HEK293 (cell line): ENCODE measurements around the gene ATG2A.

ENCODE experiments used
- CTCF ChIA-PET: fragments of 350-600 bp; formaldehyde crosslinking; extraction: SDS; loops from one replicate; lab custom pipeline; 2021; ENCODE audit warnings: antibody characterized with exemption; lab: Yijun Ruan, JAX
- POLR2A ChIA-PET: fragments of 300-600 bp; formaldehyde crosslinking; extraction: SDS; loops from one replicate; lab custom pipeline; 2020; ENCODE audit warnings: antibody characterized with exemption, inconsistent platforms; lab: Yijun Ruan, JAX
- H3K27ac ChIP-seq: fragments of 200-500 bp; sonication (Bioruptor generic); 2 replicates; pipeline ENCODE4 v1.5.1; 2014; ENCODE audit warnings: low read depth, low read length, control low read depth, inconsistent platforms; ENCODE audit errors: extremely low read depth
- H3K36me3 ChIP-seq, 2 experiments: fragments of 200-500 bp in 1 of 2; sonication (Bioruptor generic) in 1 of 2; 1 replicate in 1 of 2; 2 replicates in 1 of 2; pipeline ENCODE4 v1.5.1; 2014 to 2017; ENCODE audit warnings: inconsistent platforms in 2 of 2, low read length in 2 of 2; ENCODE audit not compliant: control insufficient read depth in 2 of 2, insufficient read depth in 1 of 2
- H3K4me1 ChIP-seq: fragments of 200-500 bp; sonication (Bioruptor generic); 2 replicates; pipeline ENCODE4 v1.5.1; 2014; ENCODE audit warnings: mild to moderate bottlenecking, low read length, inconsistent platforms; ENCODE audit not compliant: control insufficient read depth, insufficient read depth
- H3K4me3 ChIP-seq: 2 replicates; pipeline ENCODE4 v1.5.1; 2011; ENCODE audit warnings: low read depth, mild to moderate bottlenecking, control low read depth, low read length, moderate library complexity
- H3K9me3 ChIP-seq: fragments of 200-500 bp; sonication (Bioruptor generic); 2 replicates; pipeline ENCODE4 v1.5.1; 2014; ENCODE audit warnings: low read depth, low read length, inconsistent platforms; ENCODE audit not compliant: control insufficient read depth, insufficient read depth
- KLF16 ChIP-seq: fragments of 450-650 bp; formaldehyde crosslinking; IDR thresholded peaks from 2 replicates; pipeline ENCODE4 v1.5.1; 2017; ENCODE audit warnings: missing biosample characterization, missing genetic modification characterization
- ZIC2 ChIP-seq: fragments of 450-650 bp; formaldehyde crosslinking; IDR thresholded peaks from 2 replicates; pipeline ENCODE4 v1.5.1; 2016; ENCODE audit warnings: missing biosample characterization, missing genetic modification characterization
- ZNF133 ChIP-seq: fragments of 450-650 bp; formaldehyde crosslinking; IDR thresholded peaks from 2 replicates; pipeline ENCODE4 v1.5.1; 2016; ENCODE audit warnings: missing biosample characterization, missing genetic modification characterization
- ZNF146 ChIP-seq: fragments of 450-650 bp; formaldehyde crosslinking; IDR thresholded peaks from 2 replicates; pipeline ENCODE4 v1.5.1; 2016; ENCODE audit warnings: missing biosample characterization, missing genetic modification characterization
- ZNF174 ChIP-seq: fragments of 450-650 bp; formaldehyde crosslinking; IDR thresholded peaks from 2 replicates; pipeline ENCODE4 v1.5.0; 2017; ENCODE audit warnings: missing biosample characterization, mild to moderate bottlenecking, missing genetic modification characterization
- ZNF19 ChIP-seq: fragments of 450-650 bp; formaldehyde crosslinking; IDR thresholded peaks from 2 replicates; pipeline ENCODE4; 2016; ENCODE audit warnings: missing biosample characterization, missing genetic modification characterization, low read depth
- ZNF221 ChIP-seq: fragments of 450-650 bp; formaldehyde crosslinking; IDR thresholded peaks from 2 replicates; pipeline ENCODE4 v1.5.1; 2017; ENCODE audit warnings: missing biosample characterization, missing genetic modification characterization, borderline replicate concordance
- ZNF398 ChIP-seq: fragments of 450-650 bp; formaldehyde crosslinking; IDR thresholded peaks from 2 replicates; pipeline ENCODE4 v1.5.1; 2017; ENCODE audit warnings: missing biosample characterization, missing genetic modification characterization
- ZNF404 ChIP-seq: fragments of 450-650 bp; formaldehyde crosslinking; IDR thresholded peaks from 2 replicates; pipeline ENCODE4 v1.5.1; 2017; ENCODE audit warnings: missing biosample characterization, missing genetic modification characterization
- ZNF423 ChIP-seq: fragments of 450-650 bp; formaldehyde crosslinking; IDR thresholded peaks from 2 replicates; pipeline ENCODE4 v1.5.1; 2016; ENCODE audit warnings: missing biosample characterization, missing genetic modification characterization
- ZNF521 ChIP-seq: fragments of 450-650 bp; formaldehyde crosslinking; IDR thresholded peaks from 2 replicates; pipeline ENCODE4 v1.5.1; 2017; ENCODE audit warnings: missing biosample characterization, mild to moderate bottlenecking, missing genetic modification characterization
- ZNF548 ChIP-seq: fragments of 450-650 bp; formaldehyde crosslinking; IDR thresholded peaks from 2 replicates; pipeline ENCODE4 v1.5.1; 2016; ENCODE audit warnings: missing biosample characterization, missing genetic modification characterization
- ZNF624 ChIP-seq: fragments of 450-650 bp; formaldehyde crosslinking; IDR thresholded peaks from 2 replicates; pipeline ENCODE4 v1.5.1; 2017; ENCODE audit warnings: missing biosample characterization, missing genetic modification characterization
- ZNF692 ChIP-seq: fragments of 450-650 bp; formaldehyde crosslinking; IDR thresholded peaks from 2 replicates; pipeline ENCODE4 v1.5.1; 2016; ENCODE audit warnings: missing biosample characterization, missing genetic modification characterization
- ZNF747 ChIP-seq: fragments of 450-650 bp; formaldehyde crosslinking; IDR thresholded peaks from 2 replicates; pipeline ENCODE4 v1.5.1; 2016; ENCODE audit warnings: missing biosample characterization, missing genetic modification characterization
- TF ChIP-seq, protein P1 (sequence below): fragments of 450-650 bp; formaldehyde crosslinking; IDR thresholded peaks from 2 replicates; pipeline ENCODE4 v1.5.1; 2016; ENCODE audit warnings: missing biosample characterization, missing genetic modification characterization, borderline replicate concordance

ATG2A gene

GRCh38 chr11:64864473-64865285 is 52.3 kb downstream of the ATG2A start:
- H3K9me3 ChIP-seq: no peaks in the 10 kb centered on the region
- peaks cover 0 to 4% of the 10 kb centered on the region in 2 experiments; a peak in 1 of 3 replicates for H3K36me3 ChIP-seq
- H3K4me1 ChIP-seq: no peaks in the 10 kb centered on the region
- ChIA-PET POLR2A (interaction anchor here (1.5 kb wide), 1 partner anchor 13 kb away, joined by 5 read pairs; the partner anchor contains the start of gene EHD1), CTCF (interaction anchor here (0.7 to 2.3 kb wide), 7 partner anchors 9 to 244 kb away, joined by 3 to 13 read pairs (median 4); partner anchors contain the start of genes CDC42BPG and EHD1)
- 0 out of 2 replicates have a peak, but pooled peaks have one; percentile 22 for TF ChIP-seq ZNF398 (tag by site-specific recombination)
- TF ChIP-seq ZNF692 (tag by site-specific recombination): peak; percentile 47; the same call in 1 of the 2 replicates
- no peak for TF ChIP-seq ZNF146 (tag by site-specific recombination)
- 0 out of 2 replicates have a peak, but pooled peaks have one; percentile 27 for TF ChIP-seq ZIC2
- H3K27ac ChIP-seq: no peak overlapping the region
- H3K4me3 ChIP-seq: no peak overlapping the region

DNA sequence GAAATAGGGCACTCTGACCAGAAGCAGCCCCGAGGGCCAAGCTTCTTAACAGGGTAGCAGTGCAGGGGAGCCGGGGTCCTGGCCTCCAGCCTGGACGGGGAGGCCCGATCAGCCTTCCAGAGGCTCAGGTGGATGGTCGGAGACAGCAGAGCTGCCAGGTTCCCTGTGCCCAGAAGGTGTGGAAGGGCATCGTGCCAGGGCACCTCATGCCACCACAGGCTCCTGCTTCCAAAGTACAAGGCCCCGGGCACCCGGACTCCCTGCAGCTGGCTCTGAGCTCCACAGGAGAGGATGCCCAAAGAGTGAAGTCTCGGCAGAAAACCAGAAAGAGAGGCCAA is 52.9 kb downstream of the ATG2A start:
- Histone ChIP-seq H3K36me3 (peaks cover 0 to 7% of the 10 kb centered on the region in 2 experiments; a peak in 1 of 3 replicates), H3K4me1 (no peaks in the 10 kb centered on the region), H3K4me3 (no peak overlapping the region), H3K9me3 (no peaks in the 10 kb centered on the region), H3K27ac (no peak overlapping the region)
- ChIA-PET CTCF (interaction anchor here (0.7 to 2.3 kb wide), 5 partner anchors 9 to 245 kb away, joined by 3 to 13 read pairs (median 4); partner anchors contain the start of genes CDC42BPG and EHD1), POLR2A (interaction anchor here (1.5 kb wide), 1 partner anchor 14 kb away, joined by 5 read pairs; the partner anchor contains the start of gene EHD1)
- TF ChIP-seq ZNF221 (tag by site-specific recombination) (no peak), ZNF747 (no peak), ZNF19 (tag by site-specific recombination) (no peak), ZNF133 (tag by site-specific recombination) (no peak), ZNF624 (tag by site-specific recombination) (no peak), ZNF404 (tag by site-specific recombination) (no peak), ZNF174 (no peak), ZNF548 (tag by site-specific recombination) (no peak), ZNF521 (tag by site-specific recombination) (no peak), KLF16 (tag by site-specific recombination) (no peak), ZNF423 (tag by site-specific recombination) (no peak)
- TF ChIP-seq, protein P1, sequence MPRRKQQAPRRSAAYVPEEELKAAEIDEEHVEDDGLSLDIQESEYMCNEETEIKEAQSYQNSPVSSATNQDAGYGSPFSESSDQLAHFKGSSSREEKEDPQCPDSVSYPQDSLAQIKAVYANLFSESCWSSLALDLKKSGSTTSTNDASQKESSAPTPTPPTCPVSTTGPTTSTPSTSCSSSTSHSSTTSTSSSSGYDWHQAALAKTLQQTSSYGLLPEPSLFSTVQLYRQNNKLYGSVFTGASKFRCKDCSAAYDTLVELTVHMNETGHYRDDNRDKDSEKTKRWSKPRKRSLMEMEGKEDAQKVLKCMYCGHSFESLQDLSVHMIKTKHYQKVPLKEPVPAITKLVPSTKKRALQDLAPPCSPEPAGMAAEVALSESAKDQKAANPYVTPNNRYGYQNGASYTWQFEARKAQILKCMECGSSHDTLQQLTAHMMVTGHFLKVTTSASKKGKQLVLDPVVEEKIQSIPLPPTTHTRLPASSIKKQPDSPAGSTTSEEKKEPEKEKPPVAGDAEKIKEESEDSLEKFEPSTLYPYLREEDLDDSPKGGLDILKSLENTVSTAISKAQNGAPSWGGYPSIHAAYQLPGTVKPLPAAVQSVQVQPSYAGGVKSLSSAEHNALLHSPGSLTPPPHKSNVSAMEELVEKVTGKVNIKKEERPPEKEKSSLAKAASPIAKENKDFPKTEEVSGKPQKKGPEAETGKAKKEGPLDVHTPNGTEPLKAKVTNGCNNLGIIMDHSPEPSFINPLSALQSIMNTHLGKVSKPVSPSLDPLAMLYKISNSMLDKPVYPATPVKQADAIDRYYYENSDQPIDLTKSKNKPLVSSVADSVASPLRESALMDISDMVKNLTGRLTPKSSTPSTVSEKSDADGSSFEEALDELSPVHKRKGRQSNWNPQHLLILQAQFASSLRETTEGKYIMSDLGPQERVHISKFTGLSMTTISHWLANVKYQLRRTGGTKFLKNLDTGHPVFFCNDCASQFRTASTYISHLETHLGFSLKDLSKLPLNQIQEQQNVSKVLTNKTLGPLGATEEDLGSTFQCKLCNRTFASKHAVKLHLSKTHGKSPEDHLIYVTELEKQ (tag by site-specific recombination): no peak
- TF ChIP-seq, all 188 proteins: peak for 0
